ENCODE measurements around the gene ACSM4.

GRCh38 chr12:7303772-7304171 lies at the start of gene ACSM4:
- TF ChIP-seq CTCF (IDR thresholded peaks at IDR 0.05), result no peak
- TF ChIP-seq POLR2A (IDR thresholded peaks at IDR 0.05), result no peak
